HepG2 (cell line): Measurements from ENCODE around the gene RXFP3. TPM values are rescaled to one million over a fixed set of nuclear protein-coding genes. Genes with fewer than 3 reads are reported as not detected.

ENCODE experiments used
- ATAC-seq: fragments of 200-7000 bp; cut with Tn5 transposase; 3 replicates; pipeline ENCODE4 v1.9.1; 2020; ENCODE audit warnings: mild to moderate bottlenecking, moderate library complexity
- BruUV-seq: library from RNA; stranded (reverse); fragments of 400-500 nt; replicated peaks from 2 replicates; lab custom pipeline; 2021; lab: Mats Ljungman, UMichigan
- CTCF ChIA-PET: fragments of 300-600 bp; formaldehyde crosslinking; extraction: SDS; loops from one replicate; lab custom pipeline; 2021; ENCODE audit warnings: low total read pairs, inconsistent platforms, low intra/inter-chr PET ratio; lab: Yijun Ruan, JAX
- POLR2A ChIA-PET: fragments of 350-600 bp; sonication (Branson Sonifier 250); formaldehyde crosslinking; loops from one replicate; lab custom pipeline; 2020; ENCODE audit warnings: antibody characterized with exemption, inconsistent platforms; lab: Yijun Ruan, JAX
- DNase-seq: peaks from one replicate; pipeline ENCODE4 v3.0.0-alpha.2; 2015; ENCODE audit warnings: low spot score
- FAIRE-seq: peaks from 3 replicates; lab custom pipeline; 2011; peaks lifted over from hg19 to GRCh38; lab: Jason Lieb, UNC
- H2AFZ ChIP-seq: one replicate; pipeline ENCODE4 v1.6.1; 2011; ENCODE audit warnings: low read length, inconsistent platforms
- H3K27ac ChIP-seq: fragments of 300-600 bp; 3 replicates; pipeline ENCODE4 v1.8.0; 2011; ENCODE audit warnings: mixed run types, mild to moderate bottlenecking, mixed read lengths, low read length, inconsistent platforms; ENCODE audit not compliant: insufficient read depth; ENCODE audit errors: extremely low read length
- H3K27me3 ChIP-seq, 2 experiments: fragments of 200-600 bp in 1 of 2; 2 replicates in 1 of 2; 3 replicates in 1 of 2; pipeline versions ENCODE4 v1.6.0 to v1.8.0; 2011; ENCODE audit warnings: low read length in 2 of 2, mild to moderate bottlenecking in 2 of 2, moderate library complexity in 2 of 2, inconsistent platforms in 1 of 2; ENCODE audit not compliant: insufficient read depth in 2 of 2, control insufficient read depth in 1 of 2
- H3K36me3 ChIP-seq, 2 experiments: fragments of 200-600 bp in 1 of 2; replicated peaks in 1 of 2; 2 replicates in 1 of 2; 3 replicates in 1 of 2; pipeline versions ENCODE4 v1.5.1 to v1.8.0; 2011; ENCODE audit warnings: low read length in 2 of 2, inconsistent platforms in 1 of 2; ENCODE audit not compliant: insufficient read depth in 2 of 2, control insufficient read depth in 1 of 2
- H3K4me1 ChIP-seq: 2 replicates; pipeline ENCODE4 v1.5.1; 2012; ENCODE audit warnings: low read length, inconsistent platforms; ENCODE audit not compliant: insufficient read depth
- H3K4me2 ChIP-seq: 2 replicates; pipeline ENCODE4 v1.6.0; 2011; ENCODE audit warnings: low read depth, low read length, inconsistent platforms
- H3K4me3 ChIP-seq, 3 experiments: fragments of 200-600 bp in 1 of 3; sonication (generic), shearing (Covaris generic) in 1 of 3; replicated peaks in 1 of 3; 2 replicates each; pipeline ENCODE4 v1.5.1; 2011 to 2016; ENCODE audit warnings: low read length in 3 of 3, inconsistent platforms in 2 of 3, low read depth in 2 of 3, mild to moderate bottlenecking in 2 of 3, control low read depth in 1 of 3, mixed read lengths in 1 of 3; ENCODE audit not compliant: insufficient read depth in 1 of 3
- H3K79me2 ChIP-seq: one replicate; pipeline ENCODE4 v1.6.1; 2011; ENCODE audit warnings: low read length, inconsistent platforms; ENCODE audit not compliant: insufficient read depth
- H3K9ac ChIP-seq: 2 replicates; pipeline ENCODE4 v1.6.0; 2011; ENCODE audit warnings: mild to moderate bottlenecking, low read depth, low read length, inconsistent platforms; ENCODE audit not compliant: insufficient read depth
- H3K9me3 ChIP-seq: 2 replicates; pipeline ENCODE4 v1.5.1; 2012; ENCODE audit warnings: mild to moderate bottlenecking, low read length
- H4K20me1 ChIP-seq: 2 replicates; pipeline ENCODE4 v1.6.0; 2011; ENCODE audit warnings: inconsistent platforms, mild to moderate bottlenecking, low read length, moderate library complexity; ENCODE audit not compliant: insufficient read depth
- BHLHE40 ChIP-seq: IDR thresholded peaks from 2 replicates; pipeline ENCODE4 v1.6.1; 2011; ENCODE audit warnings: low read length, improper control_type of control experiment
- HNRNPUL1 ChIP-seq: fragments of 200-400 bp; formaldehyde crosslinking; IDR thresholded peaks from 2 replicates; pipeline ENCODE4 v1.6.1; 2017; ENCODE audit warnings: low read depth, mild to moderate bottlenecking, low read length, moderate library complexity
- KLF9 ChIP-seq: IDR thresholded peaks from 2 replicates; pipeline ENCODE4 v1.6.1; 2016; ENCODE audit warnings: low read depth
- MIER3 ChIP-seq: IDR thresholded peaks from 2 replicates; pipeline ENCODE4 v1.6.1; 2016; ENCODE audit warnings: missing compliant biosample characterization, borderline replicate concordance
- NR2F1 ChIP-seq, 2 experiments: fragments of 450-650 bp in 1 of 2; formaldehyde crosslinking in 1 of 2; IDR thresholded peaks; 2 replicates each; pipeline versions ENCODE4 v1.5.0 to v1.6.1; 2016 to 2020; ENCODE audit warnings: mild to moderate bottlenecking in 1 of 2, missing compliant biosample characterization in 1 of 2, missing genetic modification reagents in 1 of 2, moderate library complexity in 1 of 2
- SIN3A ChIP-seq: IDR thresholded peaks from 2 replicates; pipeline ENCODE4 v1.6.1; 2011; ENCODE audit warnings: low read depth, mild to moderate bottlenecking, control low read depth, low read length, borderline replicate concordance
- TMF1 ChIP-seq: sonication (generic); formaldehyde crosslinking; IDR thresholded peaks from 2 replicates; pipeline ENCODE4 v1.8.1; 2022; ENCODE audit warnings: low read depth, missing genetic modification reagents
- TOE1 ChIP-seq: sonication (generic); formaldehyde crosslinking; IDR thresholded peaks from 2 replicates; pipeline ENCODE4 v1.4.0; 2020; ENCODE audit warnings: mild to moderate bottlenecking, missing genetic modification reagents
- ZNF367 ChIP-seq: sonication (generic); formaldehyde crosslinking; IDR thresholded peaks from 2 replicates; pipeline ENCODE4 v1.4.0; 2020; ENCODE audit warnings: missing genetic modification reagents, borderline replicate concordance
- ZNF746 ChIP-seq: sonication (generic); formaldehyde crosslinking; IDR thresholded peaks from 2 replicates; pipeline ENCODE4 v1.8.0; 2022; ENCODE audit warnings: mild to moderate bottlenecking, missing genetic modification reagents
- WGBS: methylation state at CpG from one replicate; pipeline ENCODE4 v1.1.6; 2017; ENCODE audit warnings: low lambda C conversion rate; 5-methylcytosine and 5-hydroxymethylcytosine counted together
- in situ Hi-C: cut with HindIII; loops from 2 replicates; pipeline ENCODE4 v1.10.0; 2017; ENCODE audit warnings: low pct_unique_long_range_greater_than_20kb; ENCODE audit not compliant: extremely low pct_ligation_motif_present
- intact Hi-C: fragments of 100-400 bp; cut with micrococcal nuclease; formaldehyde crosslinking; loops from one replicate; pipeline ENCODE4 v1.10.0; 2022; ENCODE audit not compliant: unreplicated experiment
- polyA plus RNA-seq, 8 experiments: library from polyadenylated mRNA; depleted of rRNA in 3 of 8; stranded (reverse) in 7 of 8; unstranded in 1 of 8; fragments of >200 nt; fragmentation: Illumina TruSeq in 4 of 8; extraction: Trizol in 4 of 8; gene quantifications; 2 replicates each; pipeline versions ENCODE4 v1.2.1 to v1.2.3, GENCODE V29; 2011 to 2016; ENCODE audit warnings: low read depth in 4 of 8, missing spikeins in 1 of 8, mixed read lengths in 1 of 8; ENCODE audit not compliant: insufficient read depth in 1 of 8
- total RNA-seq, 5 experiments: library from RNA; depleted of rRNA; stranded (reverse); fragments of >200 nt; fragmentation: Illumina TruSeq; extraction: Trizol; gene quantifications; 2 replicates each; pipeline ENCODE4 v1.2.3, GENCODE V29; 2016; ENCODE audit warnings: low read depth in 1 of 5

RXFP3 gene
- total and polyA plus RNA-seq, 2 of the 13 experiments (the other 11 are each of a cell fraction or from before 2014, with no cell fraction given), result not detected

DNA sequence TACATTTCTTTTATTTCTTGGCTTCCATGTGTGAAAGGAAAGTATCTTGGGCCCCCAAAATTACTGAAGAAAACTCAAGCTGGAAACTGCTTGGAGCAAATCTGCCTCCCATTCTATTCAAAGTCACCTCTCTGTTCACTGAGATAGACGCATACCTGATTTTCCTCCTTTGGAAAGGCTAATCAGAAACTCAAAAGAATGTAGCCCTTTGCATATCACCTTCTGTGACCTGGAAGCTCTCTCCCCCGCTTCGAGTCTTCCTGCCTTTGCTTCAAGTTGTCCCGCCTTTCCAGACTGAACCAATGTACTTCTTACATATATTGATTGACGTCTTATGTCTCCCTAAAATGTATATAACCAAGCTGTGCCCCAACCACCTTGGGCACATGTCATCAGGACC lies 5.0 kb upstream of the RXFP3 start:
- Histone ChIP-seq H3K79me2 (no peaks in the 10 kb centered on the region), H4K20me1 (no peaks in the 10 kb centered on the region), H3K4me3 (no peak overlapping the region), H3K27ac (no peak overlapping the region), H3K27me3 (peaks cover 0 to 2% of the 10 kb centered on the region in 2 experiments; a peak in 2 of 5 replicates), H2AFZ (no peak overlapping the region), H3K4me2 (no peak overlapping the region), H3K9me3 (no peaks in the 10 kb centered on the region), H3K4me1 (no peaks in the 10 kb centered on the region), H3K9ac (no peak overlapping the region), H3K36me3 (no peaks in the 10 kb centered on the region)
- TF ChIP-seq MIER3 (CRISPR knock-in tag) (no peak), ZNF367 (CRISPR knock-in tag) (no peak), BHLHE40 (no peak), NR2F1 (CRISPR knock-in tag; IDR thresholded peaks at IDR 0.05) (no peak), TMF1 (no peak), HNRNPUL1 (no peak), KLF9 (no peak), ZNF746 (CRISPR knock-in tag) (no peak), SIN3A (no peak), TOE1 (CRISPR knock-in tag) (no peak)
- ATAC-seq (no peak), FAIRE-seq (no peak), DNase-seq (no peak)
- 6% methylated on average over 5 of the region's 5 CpGs for WGBS
- POLR2A ChIA-PET, result no interaction called here
- no TSS peak for BruUV-seq
- CTCF ChIA-PET, result no interaction called here
- intact Hi-C loops, result loop anchor here (10.0 kb wide), 1 partner anchor 116 kb away; no protein-coding TSS in a partner anchor
- in situ Hi-C loops, result loop anchor here (10.0 kb wide), 1 partner anchor 346 kb away; no protein-coding TSS in a partner anchor
